ENCODE data around the gene TPGS1.

Gene TPGS1

DNA sequence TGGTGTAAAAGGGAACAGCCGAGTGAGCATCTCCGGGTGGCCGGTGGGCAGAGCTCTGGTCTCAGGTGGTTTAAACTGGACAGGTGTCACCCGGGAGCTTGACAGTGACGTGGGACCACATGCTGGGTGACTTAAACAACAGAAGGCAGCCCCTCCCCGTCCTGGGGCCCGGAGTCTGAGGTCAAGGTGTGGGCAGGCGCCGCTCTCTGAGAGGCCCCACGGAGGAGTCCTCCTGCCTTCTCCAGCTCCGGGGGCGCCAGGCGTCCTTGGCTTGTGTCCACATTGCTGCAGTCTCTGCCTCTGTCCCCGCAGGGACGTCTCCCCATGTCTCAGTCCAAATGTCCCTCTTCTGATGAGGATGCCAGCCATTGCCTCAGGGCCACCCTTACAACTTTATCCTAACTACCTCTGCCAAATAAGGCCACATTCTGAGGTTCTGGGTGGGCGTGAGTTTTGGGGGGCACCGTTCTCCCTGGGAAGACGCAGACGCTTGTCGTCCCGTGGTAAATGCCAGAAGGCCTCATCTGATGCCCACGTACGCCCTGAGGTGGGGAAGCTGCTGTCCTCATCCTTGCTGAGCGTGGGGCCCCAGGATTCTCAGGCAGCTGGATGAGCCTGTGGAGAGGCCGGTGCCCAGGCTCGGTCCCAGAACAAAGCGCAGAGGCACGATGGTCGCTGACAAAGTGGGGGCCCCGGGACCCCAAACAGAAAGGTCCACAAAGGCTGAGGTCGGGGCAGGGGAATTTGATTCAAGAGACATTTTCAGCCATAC is 49.5 kb downstream of the TPGS1 start:
- TF ChIP-seq, protein P1, sequence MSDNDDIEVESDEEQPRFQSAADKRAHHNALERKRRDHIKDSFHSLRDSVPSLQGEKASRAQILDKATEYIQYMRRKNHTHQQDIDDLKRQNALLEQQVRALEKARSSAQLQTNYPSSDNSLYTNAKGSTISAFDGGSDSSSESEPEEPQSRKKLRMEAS (IDR thresholded peaks at IDR 0.05): no peak
- TF ChIP-seq RAD21 (IDR thresholded peaks at IDR 0.05; ENCODE audit: low read depth) (no peak), CREB1 (IDR thresholded peaks at IDR 0.05; ENCODE audit: low read depth) (no peak), TEAD4 (IDR thresholded peaks at IDR 0.05) (no peak), FOXM1 (IDR thresholded peaks at IDR 0.05; ENCODE audit: borderline replicate concordance, low read depth) (no peak), ZBTB7A (IDR thresholded peaks at IDR 0.05; ENCODE audit: low read depth) (no peak), EGR1 (IDR thresholded peaks at IDR 0.05) (no peak), NFIC (IDR thresholded peaks at IDR 0.05) (no peak), CEBPB (IDR thresholded peaks at IDR 0.05) (no peak), YY1 (IDR thresholded peaks at IDR 0.05; ENCODE audit: low read depth) (no peak), TAF1 (IDR thresholded peaks at IDR 0.05; ENCODE audit: low read depth) (no peak), TCF12 (IDR thresholded peaks at IDR 0.05; ENCODE audit: low read depth) (no peak), EP300 (IDR thresholded peaks at IDR 0.05; ENCODE audit: borderline replicate concordance) (no peak)
- TF ChIP-seq, protein P2, sequence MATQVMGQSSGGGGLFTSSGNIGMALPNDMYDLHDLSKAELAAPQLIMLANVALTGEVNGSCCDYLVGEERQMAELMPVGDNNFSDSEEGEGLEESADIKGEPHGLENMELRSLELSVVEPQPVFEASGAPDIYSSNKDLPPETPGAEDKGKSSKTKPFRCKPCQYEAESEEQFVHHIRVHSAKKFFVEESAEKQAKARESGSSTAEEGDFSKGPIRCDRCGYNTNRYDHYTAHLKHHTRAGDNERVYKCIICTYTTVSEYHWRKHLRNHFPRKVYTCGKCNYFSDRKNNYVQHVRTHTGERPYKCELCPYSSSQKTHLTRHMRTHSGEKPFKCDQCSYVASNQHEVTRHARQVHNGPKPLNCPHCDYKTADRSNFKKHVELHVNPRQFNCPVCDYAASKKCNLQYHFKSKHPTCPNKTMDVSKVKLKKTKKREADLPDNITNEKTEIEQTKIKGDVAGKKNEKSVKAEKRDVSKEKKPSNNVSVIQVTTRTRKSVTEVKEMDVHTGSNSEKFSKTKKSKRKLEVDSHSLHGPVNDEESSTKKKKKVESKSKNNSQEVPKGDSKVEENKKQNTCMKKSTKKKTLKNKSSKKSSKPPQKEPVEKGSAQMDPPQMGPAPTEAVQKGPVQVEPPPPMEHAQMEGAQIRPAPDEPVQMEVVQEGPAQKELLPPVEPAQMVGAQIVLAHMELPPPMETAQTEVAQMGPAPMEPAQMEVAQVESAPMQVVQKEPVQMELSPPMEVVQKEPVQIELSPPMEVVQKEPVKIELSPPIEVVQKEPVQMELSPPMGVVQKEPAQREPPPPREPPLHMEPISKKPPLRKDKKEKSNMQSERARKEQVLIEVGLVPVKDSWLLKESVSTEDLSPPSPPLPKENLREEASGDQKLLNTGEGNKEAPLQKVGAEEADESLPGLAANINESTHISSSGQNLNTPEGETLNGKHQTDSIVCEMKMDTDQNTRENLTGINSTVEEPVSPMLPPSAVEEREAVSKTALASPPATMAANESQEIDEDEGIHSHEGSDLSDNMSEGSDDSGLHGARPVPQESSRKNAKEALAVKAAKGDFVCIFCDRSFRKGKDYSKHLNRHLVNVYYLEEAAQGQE (IDR thresholded peaks at IDR 0.05; ENCODE audit: low read depth): no peak
- TF ChIP-seq, protein P3, sequence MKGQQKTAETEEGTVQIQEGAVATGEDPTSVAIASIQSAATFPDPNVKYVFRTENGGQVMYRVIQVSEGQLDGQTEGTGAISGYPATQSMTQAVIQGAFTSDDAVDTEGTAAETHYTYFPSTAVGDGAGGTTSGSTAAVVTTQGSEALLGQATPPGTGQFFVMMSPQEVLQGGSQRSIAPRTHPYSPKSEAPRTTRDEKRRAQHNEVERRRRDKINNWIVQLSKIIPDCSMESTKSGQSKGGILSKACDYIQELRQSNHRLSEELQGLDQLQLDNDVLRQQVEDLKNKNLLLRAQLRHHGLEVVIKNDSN (IDR thresholded peaks at IDR 0.05): no peak

DNA sequence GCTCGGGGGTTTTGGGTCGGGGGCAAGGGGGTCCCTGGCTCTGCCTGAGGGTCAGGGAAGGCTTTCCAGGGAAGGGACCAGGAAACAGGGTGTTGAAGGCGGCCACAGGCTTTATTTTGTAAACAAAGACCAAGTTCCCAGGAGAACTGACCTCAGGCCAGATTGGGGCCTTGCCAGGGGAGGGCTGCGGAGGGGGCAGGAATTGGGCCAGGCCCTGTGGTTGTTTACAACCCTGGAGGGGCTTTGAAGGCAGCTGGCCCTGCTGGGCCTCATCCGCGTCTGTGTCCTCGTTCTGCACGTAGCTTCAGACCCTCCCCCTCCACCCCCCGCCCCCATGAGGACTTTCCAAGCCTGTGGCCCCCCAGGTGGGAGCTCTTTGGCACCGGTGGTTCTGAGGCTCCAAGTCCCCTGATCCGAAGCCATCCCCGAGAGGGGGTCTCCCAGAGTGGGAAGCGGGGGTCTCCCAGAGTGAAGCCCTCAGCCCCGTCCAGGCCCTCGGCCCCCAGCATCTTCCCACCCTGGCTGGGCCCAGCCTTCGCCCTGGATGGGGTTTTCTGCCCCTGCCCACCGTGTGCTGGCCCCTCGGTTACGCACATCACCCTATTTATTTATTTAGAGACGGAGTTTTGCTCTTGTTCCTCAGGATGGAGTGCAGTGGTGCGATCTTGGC is 51.6 kb downstream of the TPGS1 start:
- no peak for TF ChIP-seq TEAD4 (IDR thresholded peaks at IDR 0.05)
- no peak for TF ChIP-seq FOXM1 (IDR thresholded peaks at IDR 0.05; ENCODE audit: borderline replicate concordance, low read depth)
- TF ChIP-seq ZBTB7A (IDR thresholded peaks at IDR 0.05; ENCODE audit: low read depth): no peak
- TF ChIP-seq TAF1 (IDR thresholded peaks at IDR 0.05; ENCODE audit: low read depth): no peak
- no peak for TF ChIP-seq EP300 (IDR thresholded peaks at IDR 0.05; ENCODE audit: borderline replicate concordance)
- TF ChIP-seq RAD21 (IDR thresholded peaks at IDR 0.05; ENCODE audit: low read depth): no peak
- no peak for TF ChIP-seq NFIC (IDR thresholded peaks at IDR 0.05)
- no peak for TF ChIP-seq TCF12 (IDR thresholded peaks at IDR 0.05; ENCODE audit: low read depth)
- TF ChIP-seq CREB1 (IDR thresholded peaks at IDR 0.05; ENCODE audit: low read depth): no peak
- TF ChIP-seq, protein P3 (IDR thresholded peaks at IDR 0.05): no peak
- TF ChIP-seq, protein P2 (IDR thresholded peaks at IDR 0.05; ENCODE audit: low read depth): no peak
- TF ChIP-seq, protein P1 (IDR thresholded peaks at IDR 0.05): no peak
- no peak for TF ChIP-seq CEBPB (IDR thresholded peaks at IDR 0.05)
- no peak for TF ChIP-seq EGR1 (IDR thresholded peaks at IDR 0.05)
- TF ChIP-seq YY1 (IDR thresholded peaks at IDR 0.05; ENCODE audit: low read depth): no peak

DNA sequence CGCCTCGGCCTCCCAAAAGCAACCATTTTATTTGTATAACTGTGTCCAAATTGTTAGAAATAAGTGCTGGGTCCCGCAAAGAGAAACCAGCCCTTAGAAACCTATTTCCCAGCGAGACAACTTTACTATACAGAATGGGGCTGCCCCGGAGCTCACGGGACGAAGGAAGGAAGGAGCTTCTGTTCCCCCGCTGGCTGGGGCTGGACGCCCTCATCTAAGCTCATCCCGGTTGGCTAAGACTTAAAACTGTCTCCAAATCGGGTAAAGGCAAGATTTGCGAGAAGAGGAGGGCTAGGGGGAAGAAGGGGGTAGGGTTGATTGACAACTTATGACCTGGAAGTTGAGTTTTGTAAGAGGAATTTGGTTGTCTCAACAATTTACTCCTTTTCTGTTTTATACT is 52.8 kb downstream of the TPGS1 start:
- TF ChIP-seq CEBPB (IDR thresholded peaks at IDR 0.05): no peak
- TF ChIP-seq YY1 (IDR thresholded peaks at IDR 0.05; ENCODE audit: low read depth): no peak
- TF ChIP-seq FOXM1 (IDR thresholded peaks at IDR 0.05; ENCODE audit: borderline replicate concordance, low read depth): no peak
- TF ChIP-seq ZBTB7A (IDR thresholded peaks at IDR 0.05; ENCODE audit: low read depth): no peak
- TF ChIP-seq, protein P3 (IDR thresholded peaks at IDR 0.05): no peak
- TF ChIP-seq TEAD4 (IDR thresholded peaks at IDR 0.05): no peak
- no peak for TF ChIP-seq RAD21 (IDR thresholded peaks at IDR 0.05; ENCODE audit: low read depth)
- TF ChIP-seq, protein P2 (IDR thresholded peaks at IDR 0.05; ENCODE audit: low read depth): no peak
